HG03280 (cell line): ENCODE measurements around the gene ROMO1.
"Not testable (repeated sequence)": the region's sequence is repeated elsewhere in the genome, so short reads cannot be mapped to it uniquely, and the experiment has no call there.

ENCODE experiments used
- ATAC-seq: cut with Tn5 transposase; IDR thresholded peaks from one replicate; pipeline ENCODE4 v1.9.1; 2021; ENCODE audit warnings: mild to moderate bottlenecking, moderate library complexity; ENCODE audit not compliant: unreplicated experiment

ROMO1 gene

GRCh38 chr20:35680452-35681183 is 18.6 kb upstream of the ROMO1 start:
- ATAC-seq: no peak

GRCh38 chr20:35681960-35682359 is 17.2 kb upstream of the ROMO1 start:
- no peak for ATAC-seq

- not testable (repeated sequence) for ATAC-seq
These were observed 13.8 kb upstream of the ROMO1 start for GRCh38 chr20:35685368-35685767.

GRCh38 chr20:35686872-35687271 is 12.3 kb upstream of the ROMO1 start:
- not testable (repeated sequence) for ATAC-seq

GRCh38 chr20:35690265-35690664 is 8.9 kb upstream of the ROMO1 start:
- no peak for ATAC-seq

- no peak for ATAC-seq
These were observed 3.9 kb upstream of the ROMO1 start for GRCh38 chr20:35695245-35695749.

- ATAC-seq: no peak
These were observed 3.2 kb upstream of the ROMO1 start for GRCh38 chr20:35695978-35696377.

GRCh38 chr20:35697696-35698297 is 1.4 kb upstream of the ROMO1 start:
- ATAC-seq: no peak

- peak; percentile 18 for ATAC-seq
These were observed 693 bp upstream of the ROMO1 start for GRCh38 chr20:35698298-35699126.

GRCh38 chr20:35699957-35700624 is 886 bp downstream of the ROMO1 start:
- ATAC-seq: no peak

GRCh38 chr20:35700625-35701148 is 1.5 kb downstream of the ROMO1 start:
- ATAC-seq: no peak

- no peak for ATAC-seq
These were observed 3.0 kb downstream of the ROMO1 start for GRCh38 chr20:35702051-35702823.

GRCh38 chr20:35702824-35703695 is 3.9 kb downstream of the ROMO1 start:
- ATAC-seq: no peak

- ATAC-seq: no peak
These were observed 5.5 kb downstream of the ROMO1 start for GRCh38 chr20:35704514-35705261.

- not testable (repeated sequence) for ATAC-seq
These were observed 6.7 kb downstream of the ROMO1 start for GRCh38 chr20:35705894-35706293.

GRCh38 chr20:35706591-35707529 is 7.7 kb downstream of the ROMO1 start:
- not testable (repeated sequence) for ATAC-seq

- ATAC-seq: no peak
These were observed 9.3 kb downstream of the ROMO1 start for GRCh38 chr20:35708502-35708901.
